ENCODE results near the gene EIF4H. TPM values are rescaled to one million over a fixed set of nuclear protein-coding genes. Genes with fewer than 3 reads are reported as not detected.

EIF4H gene
- total and polyA plus RNA-seq, 2 of the 8 experiments (the other 6 are each of a cell fraction or from before 2014, with no cell fraction given), result 323 to 382 TPM

GRCh38 chr7:74153736-74154135 is 20.4 kb upstream of the EIF4H start:
- Histone ChIP-seq H3K4me2 (ENCODE audit: insufficient read depth in 1 of 2, low read depth in 2 of 2, low read length in 2 of 2) (no peak overlapping the region), H2BK120ac (replicated peaks; ENCODE audit: low read depth, low read length) (no peak overlapping the region), H3K36me3 (ENCODE audit: control insufficient read depth in 2 of 4, insufficient read depth in 4 of 4, low read length in 3 of 4) (no peaks in the 10 kb centered on the region), H3K56ac (replicated peaks; ENCODE audit: insufficient read length, low read depth, low read length) (no peak overlapping the region), H4K91ac (replicated peaks; ENCODE audit: insufficient read length, low read length) (no peak overlapping the region), H2AK5ac (ENCODE audit: low read depth, low read length) (no peak overlapping the region), H3K4ac (replicated peaks; ENCODE audit: insufficient read length, low read depth, low read length) (no peak overlapping the region), H2BK12ac (ENCODE audit: low read depth, low read length) (no peak overlapping the region), H2BK5ac (ENCODE audit: low read depth, low read length) (no peak overlapping the region), H3K9me3 (ENCODE audit: insufficient read depth in 2 of 2, low read depth in 1 of 2, low read length in 1 of 2) (no peaks in the 10 kb centered on the region), H4K5ac (ENCODE audit: insufficient read length, low read depth, low read length) (no peak overlapping the region), H3K4me3 (ENCODE audit: extremely low read depth in 1 of 4, insufficient read depth in 2 of 4, low read depth in 3 of 4, low read length in 4 of 4) (no peak overlapping the region), H3K9ac (replicated peaks in 1 of 4; ENCODE audit: extremely low read depth in 1 of 4, low read depth in 3 of 4, low read length in 3 of 4) (no peak overlapping the region), H3K14ac (ENCODE audit: insufficient read length) (no peak overlapping the region), H2BK15ac (ENCODE audit: low read length) (no peak overlapping the region), H3K79me2 (ENCODE audit: control insufficient read depth in 1 of 2, insufficient read depth in 2 of 2, low read length in 2 of 2) (no peaks in the 10 kb centered on the region), H3K79me1 (ENCODE audit: low read depth, low read length) (no peaks in the 10 kb centered on the region), H4K20me1 (replicated peaks in 1 of 2; ENCODE audit: control insufficient read depth in 1 of 2, insufficient read depth in 2 of 2, low read length in 2 of 2) (peaks cover 0 to 2% of the 10 kb centered on the region in 2 experiments), H3K23me2 (ENCODE audit: low read depth, low read length) (no peaks in the 10 kb centered on the region), H2BK20ac (ENCODE audit: low read length) (0 out of 2 replicates have a peak overlapping the region, but pooled peaks have one; percentile 21), H3K23ac (ENCODE audit: insufficient read length) (no peak overlapping the region), H3K4me1 (replicated peaks in 1 of 4; ENCODE audit: control insufficient read depth in 3 of 4, insufficient read depth in 4 of 4, low read length in 3 of 4) (no peaks in the 10 kb centered on the region), H3K27me3 (replicated peaks in 1 of 4; ENCODE audit: control insufficient read depth in 3 of 4, extremely low read depth in 1 of 4, insufficient read depth in 3 of 4, low read length in 3 of 4) (no peaks in the 10 kb centered on the region), H3K27ac (ENCODE audit: low read depth, low read length) (no peak overlapping the region), H3K18ac (ENCODE audit: extremely low read depth, low read length) (no peak overlapping the region), H2AFZ (ENCODE audit: low read length) (no peak overlapping the region), H4K8ac (ENCODE audit: extremely low read depth, insufficient read depth, low read length) (no peak overlapping the region)
- WGBS, 2 experiments (ENCODE audit: extremely low coverage in 1 of 2, insufficient coverage in 1 of 2, insufficient read length in 1 of 2, insufficient replicate concordance in 2 of 2, low coverage in 1 of 2, low lambda C conversion rate in 2 of 2, missing lambda C conversion rate in 1 of 2), result 83% methylated on average over 6 of the region's 9 CpGs; no CpG with 5 or more reads in 1 of the 2 experiments
- no peak for DNase-seq (ENCODE audit: low read depth in 1 of 2, low spot score in 2 of 2)
- ChIA-PET POLR2A (ENCODE audit: partially characterized antibody) (interaction anchor here (0.6 to 0.9 kb wide), 2 partner anchors 26 to 198 kb away, joined by 3 to 4 read pairs; no protein-coding TSS in a partner anchor), CTCF (ENCODE audit: partially characterized antibody) (interaction anchor here (1.1 to 3.7 kb wide), 4 partner anchors 8 to 23 kb away, joined by 3 to 22 read pairs (median 4); no protein-coding TSS in a partner anchor)
- no peak for FAIRE-seq
- TF ChIP-seq BRCA1 (IDR thresholded peaks at IDR 0.05; ENCODE audit: low read depth, low read length) (no peak), PHF8 (conservative IDR thresholded peaks at IDR 0.05; ENCODE audit: low read depth, low read length) (no peak), EP300 (IDR thresholded peaks at IDR 0.05; ENCODE audit: borderline replicate concordance in 1 of 2, low read depth in 2 of 2, low read length in 2 of 2) (no peak), HDAC2 (IDR thresholded peaks at IDR 0.05; ENCODE audit: borderline replicate concordance in 1 of 2, low read depth in 2 of 2, low read length in 2 of 2) (no peak), HDAC6 (IDR thresholded peaks at IDR 0.05; ENCODE audit: low read depth, low read length) (no peak), GTF2F1 (IDR thresholded peaks at IDR 0.05; ENCODE audit: borderline replicate concordance, low read depth, low read length) (no peak), SUZ12 (IDR thresholded peaks at IDR 0.05; ENCODE audit: low read length) (no peak), CEBPB (IDR thresholded peaks at IDR 0.05; ENCODE audit: low read depth, low read length) (no peak), YY1 (IDR thresholded peaks at IDR 0.05; ENCODE audit: low read depth, low read length) (no peak), TAF7 (optimal IDR thresholded peaks at IDR 0.05; ENCODE audit: borderline replicate concordance, low read depth, low read length) (no peak), RXRA (IDR thresholded peaks at IDR 0.05; ENCODE audit: insufficient read depth, low read depth, low read length) (no peak), CREB1 (IDR thresholded peaks at IDR 0.05) (no peak), EGR1 (IDR thresholded peaks at IDR 0.05; ENCODE audit: borderline replicate concordance, low read depth, low read length) (no peak), CTBP2 (IDR thresholded peaks at IDR 0.05; ENCODE audit: borderline replicate concordance, insufficient read depth, insufficient read length, low read length) (no peak)

Data from H1 (cell line).